Endothelial cell (in vitro differentiated cells): ENCODE results near the gene KCNN1. TPM values are rescaled to one million over a fixed set of nuclear protein-coding genes. Genes with fewer than 3 reads are reported as not detected.

Experiments
- DNase-seq: peaks from one replicate; pipeline ENCODE4 v3.0.0; 2021; ENCODE audit warnings: low spot score
- H3K27ac Mint-ChIP-seq: one replicate; pipeline ENCODE4 v1.8.0; 2021; ENCODE audit warnings: mixed read lengths, inconsistent platforms; ENCODE audit not compliant: unreplicated experiment
- H3K27me3 Mint-ChIP-seq: one replicate; pipeline ENCODE4 v1.8.0; 2021; ENCODE audit warnings: mild to moderate bottlenecking, moderate library complexity, mixed read lengths, inconsistent platforms; ENCODE audit not compliant: unreplicated experiment
- H3K36me3 Mint-ChIP-seq: one replicate; pipeline ENCODE4 v1.8.0; 2021; ENCODE audit warnings: mild to moderate bottlenecking, low read depth, mixed read lengths, inconsistent platforms; ENCODE audit not compliant: unreplicated experiment
- H3K4me1 Mint-ChIP-seq: one replicate; pipeline ENCODE4 v1.8.0; 2021; ENCODE audit warnings: mild to moderate bottlenecking, mixed read lengths, inconsistent platforms; ENCODE audit not compliant: unreplicated experiment
- H3K4me3 Mint-ChIP-seq: one replicate; pipeline ENCODE4 v1.8.0; 2021; ENCODE audit warnings: mild to moderate bottlenecking, mixed read lengths, inconsistent platforms; ENCODE audit not compliant: unreplicated experiment
- H3K9me3 Mint-ChIP-seq: one replicate; pipeline ENCODE4 v1.8.0; 2021; ENCODE audit warnings: mixed read lengths, inconsistent platforms; ENCODE audit not compliant: unreplicated experiment
- total RNA-seq: library from RNA; stranded (reverse); fragmentation: NEBNext Ultra II Directional; extraction: Animal tissue kit (Norgen Biotek cat#: 25700); gene quantifications from one replicate; pipeline ENCODE4 v1.2.1, GENCODE V29; 2021; ENCODE audit not compliant: unreplicated experiment
- TF ChIP-seq, protein P1 (sequence below): fragments of 200-600 bp; sonication (generic); IDR thresholded peaks from one replicate; pipeline ENCODE4 v1.5.0; 2021; ENCODE audit warnings: antibody characterized with exemption; ENCODE audit not compliant: unreplicated experiment

KCNN1 gene
- total RNA-seq, 1 donor from 2014 or later, result 19.3 TPM

DNA sequence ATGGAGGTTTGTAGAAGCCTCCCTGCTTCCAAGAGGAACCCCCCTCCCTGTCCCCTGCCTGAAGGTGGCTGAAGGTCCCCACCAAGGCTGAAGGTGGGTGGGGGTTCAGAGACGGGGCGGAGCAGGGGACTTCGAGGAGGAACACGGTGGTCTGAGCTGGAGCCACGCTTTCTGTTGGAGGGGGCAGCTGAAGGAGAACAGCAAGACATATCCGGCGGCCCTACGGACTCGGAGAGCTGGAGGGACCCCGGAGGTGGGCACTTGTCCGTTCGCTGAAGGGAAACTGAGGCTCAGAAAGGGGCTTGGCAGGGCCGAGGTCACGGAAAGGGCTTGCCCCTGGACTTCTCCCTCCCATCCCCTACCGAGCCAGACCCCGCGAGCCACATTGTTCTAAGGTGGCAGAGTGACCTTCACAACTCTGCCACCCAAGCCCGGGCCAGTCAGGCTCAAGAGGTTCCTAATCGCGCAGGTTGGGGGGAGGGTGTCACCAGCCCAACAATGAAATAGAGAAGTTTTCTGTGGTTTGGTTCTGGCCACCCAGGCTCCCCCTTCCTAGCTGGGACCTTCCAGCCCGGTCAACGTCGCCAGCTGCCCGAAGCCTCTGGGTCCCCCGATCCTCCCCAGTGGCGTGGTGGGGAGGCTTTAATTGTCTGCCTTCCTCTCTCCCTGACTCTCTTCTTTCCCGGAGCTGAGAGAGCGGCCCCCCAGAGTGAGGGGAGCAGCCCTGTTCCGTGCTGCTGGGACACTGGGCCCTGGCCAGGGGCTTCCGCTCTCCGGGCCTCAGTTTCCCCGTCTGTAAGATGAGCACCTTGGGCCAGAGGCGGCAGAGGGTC, 15.5 kb upstream of the KCNN1 start:
- Mint-ChIP-seq H3K4me3 (no peak overlapping the region), H3K27ac (no peak overlapping the region), H3K4me1 (peaks cover 19% of the 10 kb centered on the region), H3K27me3 (peaks cover 27% of the 10 kb centered on the region), H3K36me3 (no peaks in the 10 kb centered on the region), H3K9me3 (no peaks in the 10 kb centered on the region)
- DNase-seq, result no peak
- TF ChIP-seq, protein P1, sequence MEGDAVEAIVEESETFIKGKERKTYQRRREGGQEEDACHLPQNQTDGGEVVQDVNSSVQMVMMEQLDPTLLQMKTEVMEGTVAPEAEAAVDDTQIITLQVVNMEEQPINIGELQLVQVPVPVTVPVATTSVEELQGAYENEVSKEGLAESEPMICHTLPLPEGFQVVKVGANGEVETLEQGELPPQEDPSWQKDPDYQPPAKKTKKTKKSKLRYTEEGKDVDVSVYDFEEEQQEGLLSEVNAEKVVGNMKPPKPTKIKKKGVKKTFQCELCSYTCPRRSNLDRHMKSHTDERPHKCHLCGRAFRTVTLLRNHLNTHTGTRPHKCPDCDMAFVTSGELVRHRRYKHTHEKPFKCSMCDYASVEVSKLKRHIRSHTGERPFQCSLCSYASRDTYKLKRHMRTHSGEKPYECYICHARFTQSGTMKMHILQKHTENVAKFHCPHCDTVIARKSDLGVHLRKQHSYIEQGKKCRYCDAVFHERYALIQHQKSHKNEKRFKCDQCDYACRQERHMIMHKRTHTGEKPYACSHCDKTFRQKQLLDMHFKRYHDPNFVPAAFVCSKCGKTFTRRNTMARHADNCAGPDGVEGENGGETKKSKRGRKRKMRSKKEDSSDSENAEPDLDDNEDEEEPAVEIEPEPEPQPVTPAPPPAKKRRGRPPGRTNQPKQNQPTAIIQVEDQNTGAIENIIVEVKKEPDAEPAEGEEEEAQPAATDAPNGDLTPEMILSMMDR, result no peak

DNA sequence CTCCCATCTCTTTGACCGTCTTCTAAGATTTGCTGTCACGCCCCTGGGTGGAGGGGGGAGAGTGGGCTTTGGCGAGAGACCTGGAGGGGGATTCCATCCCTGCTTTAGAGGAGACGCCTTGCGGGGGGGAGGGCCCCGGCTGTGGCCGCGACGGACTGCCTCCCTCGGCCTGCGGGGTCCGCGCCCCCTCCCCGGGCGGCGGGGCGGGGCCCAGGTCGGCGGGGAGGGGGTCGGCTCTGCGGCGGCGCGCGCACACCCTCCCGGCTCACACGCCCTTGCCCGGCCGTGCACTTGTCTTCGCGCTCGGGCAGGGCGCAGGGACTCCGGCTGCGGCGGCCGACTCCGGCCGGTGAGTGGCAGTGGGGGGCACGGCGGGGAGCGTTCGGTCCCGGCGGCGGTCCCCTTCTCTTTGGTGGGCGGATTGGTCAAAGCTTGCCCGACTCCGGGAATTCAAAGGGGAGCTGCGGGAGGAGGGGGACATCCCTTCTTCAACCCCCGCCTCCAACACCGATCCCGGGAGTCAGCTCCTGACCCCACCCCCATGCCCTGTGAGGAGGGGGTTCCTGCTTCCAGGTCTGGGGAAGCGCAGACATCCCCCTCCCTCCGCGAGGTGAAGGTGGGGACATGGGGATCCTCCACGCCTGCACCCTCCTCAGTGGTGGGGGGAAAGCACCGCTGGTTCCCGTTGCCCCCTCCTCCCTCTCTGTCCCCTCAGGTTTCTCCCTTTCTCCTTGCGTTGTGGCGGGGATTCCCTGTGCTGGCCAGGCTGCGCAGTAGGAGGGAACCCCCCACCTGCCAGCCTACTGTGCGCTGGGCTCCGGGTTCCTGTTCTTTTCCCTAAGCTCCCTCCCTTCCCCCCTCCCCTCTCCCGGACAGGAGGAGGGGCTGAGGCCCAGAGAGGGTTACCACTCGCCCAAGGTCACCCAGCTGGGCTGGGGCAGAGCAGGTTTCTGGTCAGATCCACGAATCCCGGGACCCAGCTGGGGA, 14.6 kb upstream of the KCNN1 start:
- Mint-ChIP-seq H3K27ac (no peak overlapping the region), H3K9me3 (no peaks in the 10 kb centered on the region), H3K4me1 (peaks cover 17% of the 10 kb centered on the region), H3K4me3 (no peak overlapping the region), H3K36me3 (no peaks in the 10 kb centered on the region), H3K27me3 (peaks cover 23% of the 10 kb centered on the region)
- no peak for DNase-seq
- TF ChIP-seq, protein P1, result no peak

DNA sequence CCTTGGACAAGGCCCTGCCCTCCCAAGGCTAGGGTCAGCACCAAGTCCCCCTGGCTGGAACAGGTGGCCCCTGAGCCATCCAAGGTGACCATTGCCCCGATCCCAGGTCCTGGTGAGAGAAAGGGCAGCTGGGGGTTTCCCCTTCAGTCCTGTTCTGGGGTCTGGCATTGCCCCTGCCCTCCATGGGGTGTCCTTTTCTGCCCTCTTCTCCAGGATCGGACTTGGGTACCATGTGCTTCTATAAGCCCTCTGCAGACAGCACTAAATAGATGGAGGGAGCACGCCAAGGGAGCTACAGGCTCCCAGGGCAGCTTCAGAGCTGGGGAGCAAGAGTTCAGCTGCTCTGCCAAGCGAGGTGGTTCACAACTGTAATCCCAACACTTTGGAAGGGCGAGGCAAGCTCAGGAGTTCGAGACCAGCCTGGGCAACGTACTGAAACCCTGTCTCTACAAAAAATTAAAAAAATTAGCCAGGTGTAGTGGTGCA, 13.5 kb upstream of the KCNN1 start:
- peaks cover 20% of the 10 kb centered on the region for H3K27me3 Mint-ChIP-seq
- DNase-seq, result no peak
- no peaks in the 10 kb centered on the region for H3K9me3 Mint-ChIP-seq
- TF ChIP-seq, protein P1, result no peak
- peaks cover 15% of the 10 kb centered on the region for H3K4me1 Mint-ChIP-seq
- peak overlapping the region; percentile 33 for H3K4me3 Mint-ChIP-seq
- H3K27ac Mint-ChIP-seq, result no peak overlapping the region
- H3K36me3 Mint-ChIP-seq, result no peaks in the 10 kb centered on the region

DNA sequence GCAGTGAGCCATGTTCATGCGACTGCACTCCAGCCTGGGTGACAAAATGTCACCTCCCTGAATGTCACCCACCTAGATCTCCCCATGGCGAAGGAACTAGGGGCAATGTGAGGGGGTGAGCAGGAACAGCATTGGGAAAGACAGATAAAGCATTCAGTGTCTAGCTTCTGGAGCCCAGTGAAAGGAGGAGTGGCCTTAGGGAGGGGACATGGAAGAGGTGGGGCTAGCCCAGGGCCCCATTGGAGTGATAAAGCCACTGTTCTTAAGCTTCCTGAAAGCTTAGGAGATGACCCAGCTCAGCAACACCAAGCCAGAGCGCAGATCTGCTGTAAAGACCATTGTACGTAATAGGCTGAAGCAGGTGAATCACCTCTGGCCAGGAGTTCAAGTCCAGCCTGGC, 13.0 kb upstream of the KCNN1 start:
- Mint-ChIP-seq H3K4me1 (peaks cover 15% of the 10 kb centered on the region), H3K27ac (no peak overlapping the region), H3K27me3 (peaks cover 20% of the 10 kb centered on the region), H3K9me3 (no peaks in the 10 kb centered on the region), H3K4me3 (no peak overlapping the region), H3K36me3 (no peaks in the 10 kb centered on the region)
- DNase-seq, result no peak
- TF ChIP-seq, protein P1, result no peak
